Smooth muscle cell (in vitro differentiated cells): ENCODE results near the gene USH2A. TPM values are rescaled to one million over a fixed set of nuclear protein-coding genes. Genes with fewer than 3 reads are reported as not detected.

Source experiments
- DNase-seq: peaks from one replicate; lab custom pipeline; 2025; ENCODE audit not compliant: unreplicated experiment; lab: John Stamatoyannopoulos, UW
- H2AFZ ChIP-seq: fragments of 200-600 bp; sonication (generic); 2 replicates; pipeline ENCODE4 v1.6.0; 2016; ENCODE audit warnings: antibody characterized with exemption, low read depth, mild to moderate bottlenecking
- H3F3A ChIP-seq: fragments of 200-600 bp; sonication (generic); 2 replicates; pipeline ENCODE4 v1.6.0; 2017; ENCODE audit warnings: antibody characterized with exemption, low read depth
- H3K27ac ChIP-seq: fragments of 200-600 bp; sonication (generic); 2 replicates; pipeline ENCODE4 v1.5.1; 2016; ENCODE audit warnings: low read depth, mild to moderate bottlenecking
- H3K27me3 ChIP-seq: fragments of 200-600 bp; sonication (generic); 2 replicates; pipeline ENCODE4 v1.6.1; 2016; ENCODE audit warnings: low read depth, mild to moderate bottlenecking
- H3K36me3 ChIP-seq: fragments of 200-600 bp; sonication (generic); 2 replicates; pipeline ENCODE4 v1.5.1; 2016; ENCODE audit warnings: low read depth
- H3K4me1 ChIP-seq: fragments of 200-600 bp; sonication (generic); 2 replicates; pipeline ENCODE4 v1.5.1; 2016; ENCODE audit warnings: low read depth
- H3K4me2 ChIP-seq: fragments of 200-600 bp; sonication (generic); 2 replicates; pipeline ENCODE4 v1.6.0; 2016; ENCODE audit warnings: mild to moderate bottlenecking
- H3K4me3 ChIP-seq: fragments of 200-600 bp; sonication (generic); 2 replicates; pipeline ENCODE4 v1.5.1; 2016; ENCODE audit warnings: mild to moderate bottlenecking
- H3K79me2 ChIP-seq: fragments of 200-600 bp; sonication (generic); 2 replicates; pipeline ENCODE4 v1.6.0; 2016; ENCODE audit warnings: low read depth, mild to moderate bottlenecking
- H3K9ac ChIP-seq: fragments of 200-600 bp; sonication (generic); 2 replicates; pipeline ENCODE4 v1.6.0; 2016; ENCODE audit warnings: low read depth
- H3K9me3 ChIP-seq: fragments of 200-600 bp; sonication (generic); replicated peaks from 2 replicates; pipeline ENCODE4 v1.5.1; 2016; ENCODE audit warnings: low read depth
- H4K20me1 ChIP-seq: fragments of 200-600 bp; sonication (generic); 2 replicates; pipeline ENCODE4 v1.6.0; 2016; ENCODE audit warnings: low read depth
- CTCF ChIP-seq: fragments of 200-600 bp; sonication (generic); IDR thresholded peaks from 2 replicates; pipeline ENCODE4 v1.5.1; 2017; ENCODE audit warnings: borderline replicate concordance, mild to moderate bottlenecking, antibody characterized with exemption; ENCODE audit not compliant: insufficient read depth, poor library complexity, severe bottlenecking
- WGBS: methylation state at CpG from one replicate; pipeline ENCODE4 v1.1.7; 2016; ENCODE audit warnings: low lambda C conversion rate; 5-methylcytosine and 5-hydroxymethylcytosine counted together
- polyA plus RNA-seq: library from polyadenylated mRNA; unstranded; fragments of >200 nt; fragmentation: Nextera tagmentation; extraction: Ambion mirVana; gene quantifications from 2 replicates; pipeline ENCODE4 v1.2.1, GENCODE V29; 2016
- total RNA-seq: library from RNA; depleted of rRNA; stranded (reverse); fragments of >200 nt; gene quantifications from 2 replicates; pipeline ENCODE4 v1.2.3, GENCODE V29; 2014

The USH2A gene
- total and polyA plus RNA-seq, 2 experiments from 2014 or later, result under 0.01 TPM; not detected in 1

DNA sequence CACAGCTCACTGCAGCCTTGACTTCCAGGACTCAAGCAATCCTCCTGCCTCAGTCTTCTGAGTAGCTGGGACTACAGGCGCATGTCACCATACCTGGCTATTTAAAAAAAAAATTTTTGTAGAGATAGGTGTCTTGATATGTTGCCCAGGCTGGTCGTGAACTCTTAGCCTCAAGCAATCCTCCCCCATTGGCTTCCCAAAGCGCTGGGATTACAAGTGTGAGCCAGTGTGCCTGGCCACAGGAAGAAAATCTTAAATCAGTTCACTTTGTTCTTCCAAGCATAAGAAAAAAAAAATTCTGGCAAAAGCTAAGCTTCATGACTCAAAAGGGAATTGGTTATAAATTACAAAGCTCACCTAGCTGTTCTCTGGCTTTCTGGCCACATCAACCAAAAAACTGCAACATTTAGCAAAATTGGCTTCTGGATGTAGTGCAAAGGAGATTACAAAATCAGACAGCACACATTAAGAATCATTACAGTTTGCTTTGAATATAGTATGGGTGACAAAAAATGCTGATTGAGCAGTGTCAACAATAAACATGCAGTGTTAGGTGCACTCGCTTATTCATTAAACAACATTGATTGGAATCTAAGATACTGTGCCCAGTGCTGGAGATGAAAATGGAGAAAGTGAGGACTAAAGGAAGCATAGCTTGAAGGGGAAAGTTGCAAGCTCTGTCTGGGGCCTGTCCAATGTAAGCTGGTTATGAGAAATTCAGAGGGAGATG, 779.5 kb downstream of the USH2A start:
- no peaks in the 10 kb centered on the region for H4K20me1 ChIP-seq
- H3K4me3 ChIP-seq, result no peak overlapping the region
- H3K79me2 ChIP-seq, result no peaks in the 10 kb centered on the region
- H3F3A ChIP-seq, result no peaks in the 10 kb centered on the region
- H3K36me3 ChIP-seq, result no peaks in the 10 kb centered on the region
- no peak overlapping the region for H3K27ac ChIP-seq
- no peaks in the 10 kb centered on the region for H3K27me3 ChIP-seq
- no peaks in the 10 kb centered on the region for H3K9me3 ChIP-seq
- TF ChIP-seq CTCF, result no peak
- no peak for DNase-seq
- WGBS, result 87% methylated on average over 4 of the region's 4 CpGs
- H3K4me1 ChIP-seq, result no peaks in the 10 kb centered on the region
- no peak overlapping the region for H3K9ac ChIP-seq
- H3K4me2 ChIP-seq, result no peak overlapping the region
- no peak overlapping the region for H2AFZ ChIP-seq

DNA sequence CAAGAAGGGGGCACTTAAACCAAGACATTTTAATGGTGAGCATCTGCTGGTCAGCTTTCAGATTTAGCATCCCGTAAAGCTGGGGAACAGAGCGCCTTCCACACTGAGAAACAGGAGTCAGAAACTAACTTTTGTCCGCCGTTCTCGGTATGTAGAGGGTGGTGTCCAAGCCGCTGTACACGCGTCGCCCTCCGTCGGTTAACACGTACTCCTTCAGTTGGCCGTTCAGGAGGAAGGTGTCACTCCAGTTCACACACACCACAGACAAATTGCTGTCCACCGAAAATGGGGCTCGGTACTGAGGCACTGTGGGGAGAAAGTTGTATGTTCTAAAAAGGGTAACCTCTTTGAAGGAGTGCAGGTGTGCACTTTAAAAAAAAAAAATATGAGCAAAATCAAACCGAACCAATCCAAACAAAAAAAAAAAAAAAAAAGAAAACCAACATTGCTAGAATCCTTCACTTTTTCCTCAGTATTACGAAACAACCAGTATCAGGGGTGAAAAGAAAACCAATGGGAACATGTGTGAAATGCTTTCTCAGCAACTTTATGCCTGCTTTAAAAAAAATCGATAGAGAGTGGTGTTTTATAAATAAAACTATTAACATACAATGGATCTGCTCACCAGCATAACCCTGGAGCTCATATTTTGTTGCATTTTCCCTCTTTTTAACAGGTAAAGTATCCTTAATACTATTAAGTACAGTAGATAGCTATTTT, 782.7 kb downstream of the USH2A start:
- Histone ChIP-seq H3K27me3 (no peaks in the 10 kb centered on the region), H2AFZ (no peak overlapping the region), H3K4me2 (no peak overlapping the region), H3K4me3 (no peak overlapping the region), H3K27ac (no peak overlapping the region), H3K36me3 (no peaks in the 10 kb centered on the region), H3K79me2 (no peaks in the 10 kb centered on the region), H3K9ac (no peak overlapping the region), H3K9me3 (no peaks in the 10 kb centered on the region), H3F3A (no peaks in the 10 kb centered on the region), H4K20me1 (no peaks in the 10 kb centered on the region), H3K4me1 (no peaks in the 10 kb centered on the region)
- 94% methylated on average over 18 of the region's 18 CpGs for WGBS
- no peak for DNase-seq
- TF ChIP-seq CTCF, result no peak

DNA sequence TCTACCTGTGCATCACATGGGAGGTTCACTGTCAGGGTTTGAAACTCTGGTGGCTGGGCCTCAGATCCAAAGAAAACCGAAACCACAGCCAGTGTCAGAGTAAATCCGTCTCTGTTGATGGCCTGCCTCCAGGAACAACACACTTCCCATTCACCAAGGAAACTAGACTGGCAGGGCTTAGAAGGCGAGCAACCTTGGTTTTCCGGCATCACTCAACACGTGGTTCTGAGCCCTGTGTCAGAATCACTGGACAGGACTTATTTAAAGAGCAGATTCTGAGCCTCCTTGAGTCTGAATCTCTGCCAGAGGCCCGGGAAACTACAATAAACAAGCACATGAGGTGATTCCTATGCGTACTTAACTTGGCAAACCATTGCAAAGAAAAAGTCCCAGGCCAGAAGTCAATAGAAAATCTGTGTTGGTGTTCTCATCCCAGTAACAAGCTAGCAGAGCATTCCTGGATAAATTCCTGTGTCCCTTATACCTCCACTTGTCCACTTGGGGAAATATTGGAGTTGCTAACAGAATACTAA, 786.1 kb downstream of the USH2A start:
- DNase-seq, result no peak
- H3K36me3 ChIP-seq, result no peaks in the 10 kb centered on the region
- no peak overlapping the region for H3K27ac ChIP-seq
- H3F3A ChIP-seq, result no peaks in the 10 kb centered on the region
- no peaks in the 10 kb centered on the region for H4K20me1 ChIP-seq
- no peak for TF ChIP-seq CTCF
- no peaks in the 10 kb centered on the region for H3K79me2 ChIP-seq
- 92% methylated on average over 7 of the region's 7 CpGs for WGBS
- no peaks in the 10 kb centered on the region for H3K9me3 ChIP-seq
- no peak overlapping the region for H2AFZ ChIP-seq
- H3K4me1 ChIP-seq, result no peaks in the 10 kb centered on the region
- H3K4me3 ChIP-seq, result no peak overlapping the region
- H3K27me3 ChIP-seq, result no peaks in the 10 kb centered on the region
- no peak overlapping the region for H3K4me2 ChIP-seq
- H3K9ac ChIP-seq, result no peak overlapping the region
